ENCODE data around the gene IFT122. TPM values are rescaled to one million over a fixed set of nuclear protein-coding genes. Genes with fewer than 3 reads are reported as not detected.

Gene IFT122
- total and polyA plus RNA-seq, 5 donors from 2014 or later: 2.5 to 19.3 (median 4.6) TPM

- DNase-seq (no peak), ATAC-seq (ENCODE audit: low read depth in 2 of 2) (no peak)
- Mint-ChIP-seq H3K36me3 (peaks cover 5% of the 10 kb centered on the region), H3K27me3 (peaks cover 5% of the 10 kb centered on the region), H3K9me3 (no peaks in the 10 kb centered on the region), H3K4me3 (no peak overlapping the region), H3K4me1 (no peaks in the 10 kb centered on the region), H3K27ac (no peak overlapping the region)
- no peaks in the 10 kb centered on the region for H3K4me1 ChIP-seq (ENCODE audit: control insufficient read depth, insufficient read depth, low read length, poor library complexity, severe bottlenecking)
- no peak overlapping the region for H3K27ac ChIP-seq (ENCODE audit: insufficient read depth, low read length, poor library complexity, severe bottlenecking)
- no peaks in the 10 kb centered on the region for H3K27me3 ChIP-seq (ENCODE audit: control insufficient read depth, insufficient read depth, low read length)
- no peak overlapping the region for H3K4me3 ChIP-seq (ENCODE audit: low read depth, low read length)
- no peaks in the 10 kb centered on the region for H3K9me3 ChIP-seq (ENCODE audit: control insufficient read depth in 2 of 2, low read length in 2 of 2)
- no peaks in the 10 kb centered on the region for H3K36me3 ChIP-seq (ENCODE audit: control insufficient read depth, insufficient read depth, low read length)
Observed at GRCh38 chr3:129417326-129417725, 22.7 kb upstream of the IFT122 start.

- no peaks in the 10 kb centered on the region for H3K4me1 ChIP-seq (ENCODE audit: control insufficient read depth, insufficient read depth, low read length, poor library complexity, severe bottlenecking)
- Mint-ChIP-seq H3K4me1 (no peaks in the 10 kb centered on the region), H3K27me3 (peaks cover 6% of the 10 kb centered on the region), H3K36me3 (peaks cover 5% of the 10 kb centered on the region), H3K4me3 (no peak overlapping the region), H3K27ac (no peak overlapping the region), H3K9me3 (no peaks in the 10 kb centered on the region)
- no peak overlapping the region for H3K27ac ChIP-seq (ENCODE audit: insufficient read depth, low read length, poor library complexity, severe bottlenecking)
- H3K36me3 ChIP-seq (ENCODE audit: control insufficient read depth, insufficient read depth, low read length): no peaks in the 10 kb centered on the region
- H3K9me3 ChIP-seq (ENCODE audit: control insufficient read depth in 2 of 2, low read length in 2 of 2): no peaks in the 10 kb centered on the region
- no peak for ATAC-seq (ENCODE audit: low read depth in 2 of 2)
- H3K4me3 ChIP-seq (ENCODE audit: low read depth, low read length): no peak overlapping the region
- H3K27me3 ChIP-seq (ENCODE audit: control insufficient read depth, insufficient read depth, low read length): no peaks in the 10 kb centered on the region
- no peak for DNase-seq
Observed at GRCh38 chr3:129418041-129418973, 21.7 kb upstream of the IFT122 start.

GRCh38 chr3:129419476-129419875 lies 20.5 kb upstream of the IFT122 start:
- no peak overlapping the region for H3K27ac Mint-ChIP-seq

GRCh38 chr3:129421236-129421883 lies 18.7 kb upstream of the IFT122 start:
- H3K36me3 Mint-ChIP-seq: peaks cover 5% of the 10 kb centered on the region
- no peaks in the 10 kb centered on the region for H3K4me1 ChIP-seq (ENCODE audit: control insufficient read depth, insufficient read depth, low read length, poor library complexity, severe bottlenecking)
- no peak overlapping the region for H3K27ac ChIP-seq (ENCODE audit: insufficient read depth, low read length, poor library complexity, severe bottlenecking)
- peaks cover 17% of the 10 kb centered on the region for H3K27me3 Mint-ChIP-seq
- H3K36me3 ChIP-seq (ENCODE audit: control insufficient read depth, insufficient read depth, low read length): no peaks in the 10 kb centered on the region
- no peak overlapping the region for H3K4me3 ChIP-seq (ENCODE audit: low read depth, low read length)
- no peaks in the 10 kb centered on the region for H3K9me3 ChIP-seq (ENCODE audit: control insufficient read depth in 2 of 2, low read length in 2 of 2)
- H3K9me3 Mint-ChIP-seq: peaks cover 0 to 1% (median 0%) of the 10 kb centered on the region in 7 donors
- peaks cover 0 to 5% (median 0%) of the 10 kb centered on the region in 4 donors for H3K4me1 Mint-ChIP-seq
- H3K4me3 Mint-ChIP-seq: no peak overlapping the region
- H3K27me3 ChIP-seq (ENCODE audit: control insufficient read depth, insufficient read depth, low read length): no peaks in the 10 kb centered on the region
- H3K27ac Mint-ChIP-seq: no peak overlapping the region
- ATAC-seq (ENCODE audit: low read depth in 2 of 2): no peak
- DNase-seq: no peak

More at GRCh38 chr3:129419476-129419875, 20.5 kb upstream of the IFT122 start:
- no peak overlapping the region for H3K4me3 Mint-ChIP-seq
- H3K9me3 Mint-ChIP-seq: no peaks in the 10 kb centered on the region
- H3K36me3 ChIP-seq (ENCODE audit: control insufficient read depth, insufficient read depth, low read length): no peaks in the 10 kb centered on the region
- peaks cover 0 to 4% (median 0%) of the 10 kb centered on the region in 4 donors for H3K4me1 Mint-ChIP-seq
- H3K27me3 ChIP-seq (ENCODE audit: control insufficient read depth, insufficient read depth, low read length): no peaks in the 10 kb centered on the region
- peaks cover 5% of the 10 kb centered on the region for H3K36me3 Mint-ChIP-seq
- no peak for DNase-seq
- peaks cover 13% of the 10 kb centered on the region for H3K27me3 Mint-ChIP-seq
- no peaks in the 10 kb centered on the region for H3K4me1 ChIP-seq (ENCODE audit: control insufficient read depth, insufficient read depth, low read length, poor library complexity, severe bottlenecking)
- no peak for ATAC-seq (ENCODE audit: low read depth in 2 of 2)
- H3K27ac ChIP-seq (ENCODE audit: insufficient read depth, low read length, poor library complexity, severe bottlenecking): no peak overlapping the region
- no peak overlapping the region for H3K4me3 ChIP-seq (ENCODE audit: low read depth, low read length)
- no peaks in the 10 kb centered on the region for H3K9me3 ChIP-seq (ENCODE audit: control insufficient read depth in 2 of 2, low read length in 2 of 2)

- no peak for ATAC-seq (ENCODE audit: low read depth in 2 of 2)
- Mint-ChIP-seq H3K9me3 (peaks cover 0 to 1% (median 0%) of the 10 kb centered on the region in 7 donors), H3K4me1 (peaks cover 0 to 5% (median 0%) of the 10 kb centered on the region in 4 donors), H3K36me3 (peaks cover 5% of the 10 kb centered on the region), H3K27me3 (peaks cover 17% of the 10 kb centered on the region), H3K27ac (no peak overlapping the region), H3K4me3 (no peak overlapping the region)
- no peaks in the 10 kb centered on the region for H3K27me3 ChIP-seq (ENCODE audit: control insufficient read depth, insufficient read depth, low read length)
- H3K4me3 ChIP-seq (ENCODE audit: low read depth, low read length): no peak overlapping the region
- H3K36me3 ChIP-seq (ENCODE audit: control insufficient read depth, insufficient read depth, low read length): no peaks in the 10 kb centered on the region
- DNase-seq: no peak
- no peaks in the 10 kb centered on the region for H3K9me3 ChIP-seq (ENCODE audit: control insufficient read depth in 2 of 2, low read length in 2 of 2)
- no peaks in the 10 kb centered on the region for H3K4me1 ChIP-seq (ENCODE audit: control insufficient read depth, insufficient read depth, low read length, poor library complexity, severe bottlenecking)
- H3K27ac ChIP-seq (ENCODE audit: insufficient read depth, low read length, poor library complexity, severe bottlenecking): no peak overlapping the region
Observed at GRCh38 chr3:129421988-129422745, 17.9 kb upstream of the IFT122 start.

- Mint-ChIP-seq H3K4me1 (peaks cover under 1 to 12% (median 4%) of the 10 kb centered on the region in 4 donors), H3K27me3 (peaks cover 21% of the 10 kb centered on the region), H3K36me3 (peaks cover 5% of the 10 kb centered on the region), H3K4me3 (no peak overlapping the region), H3K27ac (no peak overlapping the region), H3K9me3 (peaks cover 0 to 1% (median 0%) of the 10 kb centered on the region in 7 donors)
- H3K4me3 ChIP-seq (ENCODE audit: low read depth, low read length): no peak overlapping the region
- ATAC-seq (ENCODE audit: low read depth in 2 of 2): no peak
- no peaks in the 10 kb centered on the region for H3K9me3 ChIP-seq (ENCODE audit: control insufficient read depth in 2 of 2, low read length in 2 of 2)
- no peak for DNase-seq
- H3K27ac ChIP-seq (ENCODE audit: insufficient read depth, low read length, poor library complexity, severe bottlenecking): no peak overlapping the region
- H3K36me3 ChIP-seq (ENCODE audit: control insufficient read depth, insufficient read depth, low read length): no peaks in the 10 kb centered on the region
- H3K27me3 ChIP-seq (ENCODE audit: control insufficient read depth, insufficient read depth, low read length): no peaks in the 10 kb centered on the region
- peaks cover 2% of the 10 kb centered on the region for H3K4me1 ChIP-seq (ENCODE audit: control insufficient read depth, insufficient read depth, low read length, poor library complexity, severe bottlenecking)
Observed at GRCh38 chr3:129422897-129423296, 17.1 kb upstream of the IFT122 start.

GRCh38 chr3:129424185-129424841 lies 15.7 kb upstream of the IFT122 start:
- peak overlapping the region in 1 of 3 donors; percentile 65 for H3K27ac Mint-ChIP-seq
- H3K27ac ChIP-seq (ENCODE audit: insufficient read depth, low read length, poor library complexity, severe bottlenecking): no peak overlapping the region

More at GRCh38 chr3:129424185-129424841, 15.7 kb upstream of the IFT122 start:
- Histone ChIP-seq H3K27me3 (ENCODE audit: control insufficient read depth, insufficient read depth, low read length) (no peaks in the 10 kb centered on the region), H3K4me1 (ENCODE audit: control insufficient read depth, insufficient read depth, low read length, poor library complexity, severe bottlenecking) (peaks cover 12% of the 10 kb centered on the region), H3K9me3 (ENCODE audit: control insufficient read depth in 2 of 2, low read length in 2 of 2) (no peaks in the 10 kb centered on the region), H3K4me3 (ENCODE audit: low read depth, low read length) (no peak overlapping the region), H3K36me3 (ENCODE audit: control insufficient read depth, insufficient read depth, low read length) (no peaks in the 10 kb centered on the region)
- ATAC-seq (ENCODE audit: low read depth in 2 of 2): no peak
- Mint-ChIP-seq H3K4me1 (peaks cover 14 to 26% (median 15%) of the 10 kb centered on the region in 4 donors), H3K36me3 (peaks cover 5% of the 10 kb centered on the region), H3K27me3 (peaks cover 21% of the 10 kb centered on the region), H3K9me3 (peaks cover 0 to 1% (median 0%) of the 10 kb centered on the region in 7 donors), H3K4me3 (peak overlapping the region in 1 of 4 donors; percentile 65)
- DNase-seq: peak in 1 of 3 donors; percentile 45
